ENCODE data around the gene ZFPL1.

The ZFPL1 gene

GRCh38 chr11:65130631-65131416, 46.8 kb downstream of the ZFPL1 start:
- DNase-seq (ENCODE audit: low read depth), result no peak

GRCh38 chr11:65131417-65131776, 47.4 kb downstream of the ZFPL1 start:
- DNase-seq (ENCODE audit: low read depth), result no peak

- DNase-seq (ENCODE audit: low read depth), result no peak
Measured at GRCh38 chr11:65131895-65132237, 47.8 kb downstream of the ZFPL1 start.

GRCh38 chr11:65132238-65132987, 48.4 kb downstream of the ZFPL1 start:
- no peak for DNase-seq (ENCODE audit: low read depth)

- DNase-seq (ENCODE audit: low read depth), result no peak
Measured at GRCh38 chr11:65132988-65133700, 49.1 kb downstream of the ZFPL1 start.

GRCh38 chr11:65133724-65134123, 49.7 kb downstream of the ZFPL1 start:
- no peak for DNase-seq (ENCODE audit: low read depth)

- DNase-seq (ENCODE audit: low read depth), result peak; percentile 72
Measured at GRCh38 chr11:65134240-65134951, 50.4 kb downstream of the ZFPL1 start, which contains the start of gene SYVN1. TSS of gene SYVN1 (minus strand) at chr11:65134519. CDS start at chr11:65133601, 918 bp downstream.

GRCh38 chr11:65134952-65135632, 51.1 kb downstream of the ZFPL1 start:
- no peak for DNase-seq (ENCODE audit: low read depth)

- DNase-seq (ENCODE audit: low read depth), result no peak
Measured at GRCh38 chr11:65135633-65136145, 51.7 kb downstream of the ZFPL1 start.

- no peak for DNase-seq (ENCODE audit: low read depth)
Measured at GRCh38 chr11:65136515-65137096, 52.6 kb downstream of the ZFPL1 start.

Data from CMK (cell line).